Tibial nerve (tissue), 4 donors: ENCODE results near the gene CSF2.

Experiments used
- EP300 ChIP-seq, 2 donors: sonication (generic); formaldehyde crosslinking; IDR thresholded peaks; one replicate each; pipeline ENCODE4 v1.6.1; 2017; ENCODE audit warnings: antibody characterized with exemption in 2 of 2, mild to moderate bottlenecking in 1 of 2
- POLR2A ChIP-seq, 2 donors: fragments of 450-650 bp; IDR thresholded peaks; one replicate each; pipeline ENCODE4 v1.6.1; 2017; ENCODE audit warnings: antibody characterized with exemption in 2 of 2, mild to moderate bottlenecking in 2 of 2, moderate library complexity in 2 of 2
- TF ChIP-seq, protein P1 (sequence below), 5 experiments: fragments of 200-600 bp in 3 of 5; fragments of 450-650 bp in 2 of 5; sonication (generic) in 3 of 5; IDR thresholded peaks; one replicate each; pipeline ENCODE4 v1.5.1; 2016 to 2019; ENCODE audit warnings: antibody characterized with exemption in 5 of 5, mild to moderate bottlenecking in 3 of 5, moderate library complexity in 2 of 5

- TF ChIP-seq POLR2A (IDR thresholded peaks at IDR 0.05) (no peak), EP300 (IDR thresholded peaks at IDR 0.05) (no peak)
- TF ChIP-seq, protein P1, sequence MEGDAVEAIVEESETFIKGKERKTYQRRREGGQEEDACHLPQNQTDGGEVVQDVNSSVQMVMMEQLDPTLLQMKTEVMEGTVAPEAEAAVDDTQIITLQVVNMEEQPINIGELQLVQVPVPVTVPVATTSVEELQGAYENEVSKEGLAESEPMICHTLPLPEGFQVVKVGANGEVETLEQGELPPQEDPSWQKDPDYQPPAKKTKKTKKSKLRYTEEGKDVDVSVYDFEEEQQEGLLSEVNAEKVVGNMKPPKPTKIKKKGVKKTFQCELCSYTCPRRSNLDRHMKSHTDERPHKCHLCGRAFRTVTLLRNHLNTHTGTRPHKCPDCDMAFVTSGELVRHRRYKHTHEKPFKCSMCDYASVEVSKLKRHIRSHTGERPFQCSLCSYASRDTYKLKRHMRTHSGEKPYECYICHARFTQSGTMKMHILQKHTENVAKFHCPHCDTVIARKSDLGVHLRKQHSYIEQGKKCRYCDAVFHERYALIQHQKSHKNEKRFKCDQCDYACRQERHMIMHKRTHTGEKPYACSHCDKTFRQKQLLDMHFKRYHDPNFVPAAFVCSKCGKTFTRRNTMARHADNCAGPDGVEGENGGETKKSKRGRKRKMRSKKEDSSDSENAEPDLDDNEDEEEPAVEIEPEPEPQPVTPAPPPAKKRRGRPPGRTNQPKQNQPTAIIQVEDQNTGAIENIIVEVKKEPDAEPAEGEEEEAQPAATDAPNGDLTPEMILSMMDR (IDR thresholded peaks at IDR 0.05), result no peak
Measured at GRCh38 chr5:132046880-132047299, 26.7 kb upstream of the CSF2 start.
